Adipocyte (in vitro differentiated cells): Measurements from ENCODE around the gene GON4L.

Source experiments
- DNase-seq: peaks from one replicate; pipeline ENCODE4 v3.0.0-alpha.2; 2015; ENCODE audit warnings: low read depth
- H3K27me3 ChIP-seq: replicated peaks from 2 replicates; pipeline ENCODE4 v1.7.0; 2013; ENCODE audit warnings: mild to moderate bottlenecking, low read length, moderate library complexity; ENCODE audit not compliant: control insufficient read depth, insufficient read depth
- H3K36me3 ChIP-seq: 2 replicates; pipeline ENCODE4 v1.7.0; 2013; ENCODE audit warnings: low read length, mild to moderate bottlenecking, moderate library complexity; ENCODE audit not compliant: control insufficient read depth, insufficient read depth, severe bottlenecking
- H3K4me1 ChIP-seq: 2 replicates; pipeline ENCODE4 v1.7.0; 2013; ENCODE audit warnings: mild to moderate bottlenecking, low read length, moderate library complexity; ENCODE audit not compliant: control insufficient read depth, insufficient read depth
- H3K4me3 ChIP-seq: 2 replicates; pipeline ENCODE4 v1.7.0; 2013; ENCODE audit warnings: mild to moderate bottlenecking, low read length, moderate library complexity
- H3K9ac ChIP-seq: 2 replicates; pipeline ENCODE4 v1.7.0; 2013; ENCODE audit warnings: mild to moderate bottlenecking, low read length, moderate library complexity
- H3K9me3 ChIP-seq: 2 replicates; pipeline ENCODE4 v1.7.0; 2013; ENCODE audit warnings: mild to moderate bottlenecking, low read length, moderate library complexity; ENCODE audit not compliant: control insufficient read depth

GON4L gene

DNA sequence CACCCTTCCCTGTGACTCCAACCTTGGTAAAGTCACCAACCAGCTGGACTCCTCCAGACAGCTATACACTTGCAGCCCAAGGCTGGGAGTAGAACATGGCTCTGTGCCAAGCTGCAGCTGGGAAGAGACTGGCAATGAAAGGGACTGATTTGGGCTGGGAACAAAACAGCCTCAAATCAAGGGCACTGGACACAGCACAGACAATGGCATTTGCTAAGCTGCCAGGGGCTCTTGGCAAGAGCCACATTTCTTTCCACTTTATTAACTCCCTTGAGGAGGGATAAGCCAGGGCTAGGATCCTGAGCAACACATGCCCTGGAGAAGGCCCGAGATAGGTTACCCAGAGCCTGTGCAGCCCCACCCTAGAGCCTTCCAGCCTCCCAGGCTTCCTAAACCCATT, 14.4 kb upstream of the GON4L start:
- H3K36me3 ChIP-seq = no peaks in the 10 kb centered on the region

DNA sequence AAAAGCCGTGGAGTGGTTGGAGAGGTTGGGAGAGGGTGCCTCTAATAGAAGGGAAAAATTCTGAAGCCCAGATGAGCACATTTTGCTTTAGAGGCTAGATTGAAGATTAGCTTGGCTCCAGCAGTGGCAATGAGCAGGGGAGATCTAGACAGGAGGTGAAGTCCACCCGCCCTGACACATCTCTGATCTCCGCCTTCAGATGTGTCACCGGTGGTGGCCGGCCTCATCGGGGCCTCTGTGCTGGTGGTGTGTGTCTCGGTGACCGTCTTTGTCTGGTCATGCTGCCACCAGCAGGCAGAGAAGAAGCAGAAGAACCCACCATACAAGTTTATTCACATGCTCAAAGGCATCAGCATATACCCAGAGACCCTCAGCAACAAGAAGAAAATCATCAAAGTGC, 10.8 kb upstream of the GON4L start:
- Histone ChIP-seq H3K27me3 (no peaks in the 10 kb centered on the region), H3K9ac (no peak overlapping the region), H3K4me1 (peaks cover 9% of the 10 kb centered on the region), H3K9me3 (no peaks in the 10 kb centered on the region), H3K4me3 (no peak overlapping the region), H3K36me3 (no peaks in the 10 kb centered on the region)
- DNase-seq = no peak

More for the DNA sequence above, 14.4 kb upstream of the GON4L start:
- Histone ChIP-seq H3K4me1 (peaks cover 9% of the 10 kb centered on the region), H3K9ac (no peak overlapping the region), H3K9me3 (no peaks in the 10 kb centered on the region), H3K27me3 (no peaks in the 10 kb centered on the region), H3K4me3 (no peak overlapping the region)
- no peak for DNase-seq

DNA sequence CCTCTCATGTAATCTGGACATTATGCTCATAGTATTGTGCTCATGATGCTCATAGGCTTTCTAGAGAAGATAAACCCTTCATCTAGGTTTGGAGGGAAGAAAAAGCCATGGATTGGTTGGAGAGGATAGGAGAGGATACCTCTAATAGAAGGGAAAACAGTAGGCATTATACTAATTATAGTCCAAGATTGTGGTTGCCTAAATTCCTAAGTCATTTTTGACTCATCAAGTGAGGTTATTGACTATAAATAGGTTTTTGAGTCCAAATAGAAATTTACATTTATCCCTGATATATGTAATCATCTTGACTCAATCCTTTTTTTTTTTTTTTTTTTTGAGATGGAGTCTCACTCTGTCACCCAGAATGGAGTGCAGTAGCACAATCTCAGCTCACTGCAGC, 7.4 kb upstream of the GON4L start:
- H3K9ac ChIP-seq = no peak overlapping the region
- H3K4me1 ChIP-seq = peaks cover 5% of the 10 kb centered on the region
- H3K27me3 ChIP-seq = no peaks in the 10 kb centered on the region
- no peaks in the 10 kb centered on the region for H3K36me3 ChIP-seq
- DNase-seq = no peak
- no peak overlapping the region for H3K4me3 ChIP-seq
- H3K9me3 ChIP-seq = no peaks in the 10 kb centered on the region

DNA sequence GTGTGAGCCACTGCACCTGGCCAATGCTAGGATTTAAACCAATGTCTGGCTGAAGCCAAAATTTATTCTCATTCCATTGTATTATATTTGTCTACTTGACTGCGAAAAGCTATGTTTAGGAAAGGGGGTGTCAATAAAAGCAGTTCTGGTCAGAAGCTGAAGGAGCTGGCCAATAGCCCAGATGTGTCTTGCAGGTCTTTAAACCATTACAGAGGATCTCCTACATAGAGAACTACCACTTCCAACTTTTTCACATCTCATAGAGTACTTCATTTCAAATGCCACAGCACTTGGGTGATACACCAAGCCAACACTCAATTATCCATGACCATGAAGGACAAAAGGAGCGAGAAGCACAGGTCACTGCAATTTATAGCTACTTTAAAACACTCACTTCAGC, 4.9 kb upstream of the GON4L start:
- no peaks in the 10 kb centered on the region for H3K9me3 ChIP-seq
- no peaks in the 10 kb centered on the region for H3K27me3 ChIP-seq
- no peaks in the 10 kb centered on the region for H3K36me3 ChIP-seq
- no peak overlapping the region for H3K4me3 ChIP-seq
- H3K9ac ChIP-seq = no peak overlapping the region
- peaks cover 11% of the 10 kb centered on the region for H3K4me1 ChIP-seq
- DNase-seq = no peak

DNA sequence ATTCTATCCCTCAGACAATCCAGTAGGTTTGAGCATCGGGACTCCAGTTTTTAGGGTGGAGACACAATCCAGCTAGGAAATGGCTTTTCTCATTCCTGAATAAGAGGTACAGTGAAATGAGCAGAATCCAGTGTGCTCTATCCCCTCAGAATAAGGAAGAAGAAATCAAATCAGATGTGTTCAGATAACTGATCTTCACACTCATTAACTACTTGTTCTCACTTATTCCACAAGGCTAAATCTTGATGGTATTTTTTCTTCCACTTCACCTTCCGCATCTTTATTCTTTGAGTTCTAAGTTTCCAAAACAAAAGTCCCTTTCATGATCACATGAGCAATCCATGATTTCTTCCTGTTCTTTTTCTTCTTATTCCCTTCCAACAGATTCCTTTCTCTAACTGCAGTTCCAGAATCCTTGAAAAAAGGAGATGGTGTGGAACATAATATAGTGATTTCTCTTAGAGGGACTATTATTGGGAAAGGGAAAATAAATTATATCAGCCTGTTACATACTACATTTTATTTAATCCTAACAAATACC, 4.0 kb upstream of the GON4L start:
- Histone ChIP-seq H3K36me3 (no peaks in the 10 kb centered on the region), H3K27me3 (no peaks in the 10 kb centered on the region), H3K4me3 (peak overlapping the region; percentile 87), H3K9me3 (no peaks in the 10 kb centered on the region), H3K9ac (peak overlapping the region; percentile 80), H3K4me1 (peaks cover 16% of the 10 kb centered on the region)
- DNase-seq = no peak

DNA sequence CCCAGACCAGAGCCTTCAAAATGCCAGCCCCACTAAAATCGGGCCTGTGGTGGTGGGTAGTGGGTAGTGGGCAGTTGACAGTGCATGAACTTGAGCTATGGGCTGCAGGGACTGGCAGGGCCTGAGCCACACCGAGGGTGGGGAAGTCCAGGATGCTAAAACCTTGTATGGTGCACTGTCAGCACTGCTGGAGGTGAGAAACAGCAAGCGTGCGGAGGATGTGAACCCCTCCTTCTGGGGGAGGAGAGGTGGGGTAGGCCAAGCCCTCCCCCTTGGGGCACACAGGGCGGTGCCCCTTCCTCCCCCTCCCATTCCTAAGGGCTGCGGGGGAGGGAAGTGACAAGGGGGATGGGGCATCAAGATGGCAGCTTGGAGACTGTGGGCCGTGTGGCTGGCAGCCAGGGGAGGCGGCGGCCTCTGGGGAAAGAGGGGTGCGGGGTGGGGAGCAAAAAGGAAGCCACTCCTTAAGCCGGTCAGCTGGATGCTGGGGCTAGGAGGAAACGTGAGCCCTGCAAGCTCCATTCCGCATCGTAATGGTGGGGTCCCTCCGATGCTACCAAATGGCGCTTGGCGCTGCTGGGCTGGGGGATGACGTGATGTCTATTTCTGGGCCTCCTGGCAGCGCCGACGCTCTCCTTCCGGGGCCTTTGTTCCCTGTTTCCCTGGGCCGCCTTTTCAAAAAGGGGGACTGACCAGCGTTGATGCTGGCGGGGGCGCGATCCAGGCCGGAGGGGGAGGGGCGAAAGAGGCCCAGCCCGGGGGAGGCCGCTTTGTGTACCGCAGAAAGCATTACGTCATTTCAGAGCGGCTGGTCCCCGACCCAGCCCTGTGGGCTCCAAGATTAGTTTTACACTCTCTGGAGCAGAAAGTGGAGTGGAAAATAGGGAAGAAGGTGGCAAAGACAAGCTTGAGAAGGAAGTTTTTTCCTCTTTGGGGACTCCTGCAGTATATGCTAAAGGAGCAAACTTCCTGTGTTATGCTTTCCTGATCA, 3.2 kb upstream of the GON4L start:
- no peaks in the 10 kb centered on the region for H3K27me3 ChIP-seq
- peak overlapping the region; percentile 87 for H3K4me3 ChIP-seq
- no peaks in the 10 kb centered on the region for H3K9me3 ChIP-seq
- peak; percentile 93 for DNase-seq
- peak overlapping the region; percentile 80 for H3K9ac ChIP-seq
- H3K4me1 ChIP-seq = peaks cover 19% of the 10 kb centered on the region
- H3K36me3 ChIP-seq = no peaks in the 10 kb centered on the region

DNA sequence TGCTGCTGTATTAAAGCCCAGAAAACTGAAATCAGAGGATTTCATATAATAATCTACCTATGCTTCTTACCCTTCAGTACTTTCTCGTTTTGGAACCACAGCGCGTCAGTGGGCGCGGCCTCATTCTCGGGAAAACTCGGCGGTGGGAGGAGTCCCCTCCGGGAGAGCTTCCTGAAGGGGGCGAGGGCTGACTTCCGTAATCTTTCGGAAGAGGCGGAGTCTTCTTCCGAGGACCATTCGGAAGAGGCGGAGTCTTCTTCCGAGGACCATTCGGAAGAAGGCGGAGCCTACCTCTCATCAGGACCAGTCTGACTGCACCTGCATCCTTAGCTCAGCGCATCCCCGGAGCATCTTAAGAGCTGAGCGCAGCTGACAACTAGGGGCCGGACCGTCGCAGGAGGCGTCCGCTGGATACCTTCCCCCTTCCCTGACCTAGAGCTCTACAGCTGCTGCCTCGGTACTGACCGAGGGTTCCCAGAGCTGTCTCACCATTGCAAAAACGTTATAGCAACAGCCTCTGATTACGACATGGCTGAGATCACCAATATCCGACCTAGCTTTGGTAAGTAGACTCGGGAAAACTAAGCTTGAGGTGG, 2.3 kb upstream of the GON4L start, which contains the start of gene SYT11:
SYT11 (plus strand) TSS at position 334 of the 596 bp plus-strand sequence; CDS start at position 529, 195 bp downstream.
- H3K9ac ChIP-seq = peak within 1 kb of the TSS; percentile 88
- peak within 1 kb of the TSS; percentile 87 for H3K4me3 ChIP-seq
- no peaks in the 10 kb centered on the region for H3K27me3 ChIP-seq
- DNase-seq = peak; percentile 99
- no peaks in the 10 kb centered on the region for H3K9me3 ChIP-seq
- H3K36me3 ChIP-seq = peaks cover 7% of the 10 kb centered on the region
- peaks cover 19% of the 10 kb centered on the region for H3K4me1 ChIP-seq

DNA sequence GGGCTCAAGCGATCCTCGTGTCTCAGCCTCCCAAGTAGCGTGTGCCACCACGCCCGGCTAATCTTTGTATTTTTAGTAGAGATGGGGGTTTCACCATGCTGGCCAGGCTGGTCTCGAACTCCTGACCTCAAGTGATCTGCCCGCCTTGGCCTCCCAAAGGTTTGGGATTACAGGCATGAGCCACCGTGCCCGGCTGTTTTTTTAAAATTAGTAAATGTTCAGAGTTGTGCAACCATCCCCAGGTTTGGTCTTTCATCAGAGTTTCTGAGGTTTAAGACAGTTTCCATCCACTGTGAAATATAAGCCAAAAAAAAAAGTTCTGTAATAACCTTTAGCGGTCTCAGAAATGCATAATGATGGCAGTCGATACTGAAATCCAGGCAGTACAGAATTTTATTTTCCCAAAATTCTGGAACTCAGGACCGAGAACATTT, 1.8 kb upstream of the GON4L start:
- Histone ChIP-seq H3K4me1 (peaks cover 19% of the 10 kb centered on the region), H3K4me3 (peak overlapping the region; percentile 87), H3K27me3 (no peaks in the 10 kb centered on the region), H3K9me3 (no peaks in the 10 kb centered on the region), H3K9ac (peak overlapping the region; percentile 88), H3K36me3 (peaks cover 12% of the 10 kb centered on the region)
- DNase-seq = peak; percentile 77

DNA sequence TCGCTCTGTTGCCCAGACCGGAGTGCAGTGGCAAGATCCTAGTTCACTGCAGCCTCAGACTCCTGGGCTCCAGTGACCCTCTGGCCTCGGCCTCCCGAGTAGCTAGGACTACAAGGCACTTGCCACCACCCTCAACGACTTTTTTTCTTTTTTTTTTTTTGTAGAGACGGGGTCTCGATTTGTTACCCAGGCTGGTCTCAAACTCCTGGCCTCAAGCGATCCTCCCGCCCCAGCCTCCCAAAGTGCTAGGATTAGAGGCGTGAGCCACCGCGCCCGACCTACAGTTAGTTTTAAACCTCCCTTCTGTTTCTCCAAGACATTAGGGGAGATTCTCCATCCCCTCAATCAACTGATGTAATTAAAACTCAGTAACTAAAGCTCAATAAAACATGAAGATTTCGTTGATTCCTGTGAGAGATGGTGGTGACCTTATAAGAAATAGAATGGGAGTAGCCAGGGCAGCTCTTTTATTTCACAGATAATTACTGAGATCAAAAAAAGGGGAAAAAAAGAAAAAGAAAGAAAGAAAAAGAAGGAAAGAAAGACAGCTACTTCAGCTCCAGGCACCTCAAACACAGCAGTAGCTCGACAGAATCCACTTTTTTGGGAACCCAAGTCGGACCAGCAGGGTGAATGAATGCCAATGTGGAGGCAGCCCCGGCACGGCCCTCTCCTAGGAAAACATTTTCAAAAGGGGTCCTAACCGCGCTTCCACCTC, 598 bp downstream of the GON4L start:
- Histone ChIP-seq H3K36me3 (peaks cover 34% of the 10 kb centered on the region), H3K9me3 (no peaks in the 10 kb centered on the region), H3K4me3 (peak overlapping the region; percentile 98)

DNA sequence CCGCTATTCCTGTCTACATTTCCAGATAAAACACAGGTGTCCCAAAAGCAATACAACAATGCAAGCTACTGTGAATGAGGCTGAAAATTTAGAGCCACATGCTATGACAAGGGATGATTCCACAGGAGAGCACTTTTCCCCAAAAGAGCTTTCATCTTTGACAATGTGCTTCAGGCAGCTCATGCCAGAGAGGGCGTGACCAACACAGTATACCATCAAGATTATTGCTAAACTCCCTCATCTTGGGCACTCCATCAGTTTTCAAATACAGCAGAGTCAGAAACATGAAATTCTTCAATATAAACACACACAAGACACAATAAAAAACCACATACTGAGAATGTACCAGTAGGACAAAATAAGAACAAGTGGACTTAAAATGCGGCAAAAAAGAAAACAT, 6.7 kb downstream of the GON4L start:
- H3K9ac ChIP-seq = no peak overlapping the region
- DNase-seq = no peak
- no peaks in the 10 kb centered on the region for H3K4me1 ChIP-seq
- H3K36me3 ChIP-seq = peaks cover 54% of the 10 kb centered on the region
- no peaks in the 10 kb centered on the region for H3K27me3 ChIP-seq
- H3K4me3 ChIP-seq = no peak overlapping the region
- H3K9me3 ChIP-seq = no peaks in the 10 kb centered on the region

More for the DNA sequence above, 598 bp downstream of the GON4L start:
- H3K9ac ChIP-seq = peak overlapping the region; percentile 97
- no peak for DNase-seq
- H3K27me3 ChIP-seq = no peaks in the 10 kb centered on the region
- H3K4me1 ChIP-seq = peaks cover 19% of the 10 kb centered on the region
